Stimulated activated CD8-positive, alpha-beta memory T cell treated with anti-CD3 and anti-CD28 coated beads, Interleukin-12 subunit alpha, Interleukin-12 subunit beta, amount 100 ng/mL, for 24 hours (primary cell): ENCODE data around the gene YWHAQ.
A peak's percentile ranks its signal among the peaks of the same experiment; 100 is the strongest.
"Not testable (repeated sequence)": the region's sequence is repeated elsewhere in the genome, so short reads cannot be mapped to it uniquely, and the experiment has no call there.

Source experiments
- DNase-seq: peaks from one replicate; pipeline ENCODE4 v3.0.0-alpha.2; 2020; ENCODE audit errors: extremely low read depth

Gene YWHAQ

GRCh38 chr2:9631878-9632700 is 1.3 kb upstream of the YWHAQ start:
- DNase-seq, result no peak

GRCh38 chr2:9631553-9631819 is 689 bp upstream of the YWHAQ start:
- DNase-seq, result no peak

- peak; percentile 55 for DNase-seq
Observed at GRCh38 chr2:9630117-9630735, 571 bp downstream of the YWHAQ start.

- DNase-seq, result no peak
Observed at GRCh38 chr2:9629222-9630116, 1.3 kb downstream of the YWHAQ start.

- no peak for DNase-seq
Observed at GRCh38 chr2:9627310-9627709, 3.5 kb downstream of the YWHAQ start.

GRCh38 chr2:9623151-9623550 is 7.6 kb downstream of the YWHAQ start:
- DNase-seq, result no peak

GRCh38 chr2:9621655-9622054 is 9.1 kb downstream of the YWHAQ start:
- DNase-seq, result not testable (repeated sequence)

- no peak for DNase-seq
Observed at GRCh38 chr2:9618410-9618809, 12.4 kb downstream of the YWHAQ start.

- no peak for DNase-seq
Observed at GRCh38 chr2:9617749-9618148, 13.0 kb downstream of the YWHAQ start.

GRCh38 chr2:9617296-9617695 is 13.5 kb downstream of the YWHAQ start:
- no peak for DNase-seq

GRCh38 chr2:9614562-9614961 is 16.2 kb downstream of the YWHAQ start:
- no peak for DNase-seq

- no peak for DNase-seq
Observed at GRCh38 chr2:9613291-9613690, 17.5 kb downstream of the YWHAQ start.

- DNase-seq, result not testable (repeated sequence)
Observed at GRCh38 chr2:9611549-9611912, 19.3 kb downstream of the YWHAQ start.

GRCh38 chr2:9610781-9611548 is 19.8 kb downstream of the YWHAQ start:
- DNase-seq, result no peak

GRCh38 chr2:9608491-9608890 is 22.3 kb downstream of the YWHAQ start:
- not testable (repeated sequence) for DNase-seq

- no peak for DNase-seq
Observed at GRCh38 chr2:9602412-9602811, 28.4 kb downstream of the YWHAQ start.

GRCh38 chr2:9601397-9601796 is 29.4 kb downstream of the YWHAQ start:
- no peak for DNase-seq

- DNase-seq, result no peak
Observed at GRCh38 chr2:9599430-9599829, 31.4 kb downstream of the YWHAQ start.

GRCh38 chr2:9596621-9597311 is 34.0 kb downstream of the YWHAQ start:
- DNase-seq, result no peak

- no peak for DNase-seq
Observed at GRCh38 chr2:9595746-9596145, 35.1 kb downstream of the YWHAQ start.

- DNase-seq, result not testable (repeated sequence)
Observed at GRCh38 chr2:9595256-9595655, 35.5 kb downstream of the YWHAQ start.
